SU-DHL-6 (cell line): Measurements from ENCODE around the gene KCNA2.

Experiments
- CTCF ChIP-seq: fragments of 200-600 bp; sonication (generic); IDR thresholded peaks from one replicate; pipeline ENCODE4 v1.5.1; 2017; ENCODE audit warnings: antibody characterized with exemption, mild to moderate bottlenecking, low read length, moderate library complexity; ENCODE audit not compliant: insufficient read depth, poor library complexity, severe bottlenecking
- EZH2phosphoT487 ChIP-seq: fragments of 200-600 bp; sonication (generic), shearing (Covaris generic); conservative IDR thresholded peaks from 2 replicates; pipeline ENCODE4 v1.6.1; 2018; ENCODE audit warnings: mild to moderate bottlenecking, antibody characterized with exemption, low read length, moderate library complexity, mixed read lengths

DNA sequence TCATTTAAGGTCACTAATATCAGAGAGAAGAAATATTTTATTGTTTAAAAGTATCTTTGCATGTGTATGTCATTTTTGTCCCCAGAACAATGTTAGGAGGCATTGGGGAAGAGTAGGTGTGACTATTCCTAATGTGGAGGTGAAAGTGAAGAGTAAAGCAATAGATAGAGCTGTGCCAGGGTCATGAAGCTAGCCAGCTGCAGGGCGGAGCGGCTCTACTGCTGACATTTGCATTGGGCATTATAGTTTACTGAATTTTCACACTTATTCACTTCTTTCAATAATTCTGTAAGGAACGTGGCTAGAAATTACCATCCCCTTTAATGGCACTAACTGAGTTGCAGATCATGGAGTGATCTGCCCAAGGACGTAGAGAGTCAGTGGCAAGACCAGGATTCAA lies 35.3 kb downstream of the KCNA2 start:
- TF ChIP-seq CTCF = no peak
- no peak for TF ChIP-seq EZH2phosphoT487
